ENCODE results near the gene OTULINL.

Gene OTULINL

GRCh38 chr5:14600846-14601245, 19.3 kb downstream of the OTULINL start:
- DNase-seq (ENCODE audit: low spot score) = no peak

- no peak for DNase-seq (ENCODE audit: low spot score)
Measured at GRCh38 chr5:14603141-14603540, 21.5 kb downstream of the OTULINL start.

- DNase-seq (ENCODE audit: low spot score) = no peak
Measured at GRCh38 chr5:14607104-14607503, 25.5 kb downstream of the OTULINL start.

GRCh38 chr5:14608169-14608568, 26.6 kb downstream of the OTULINL start:
- no peak for DNase-seq (ENCODE audit: low spot score)

- DNase-seq (ENCODE audit: low spot score) = no peak
Measured at GRCh38 chr5:14611737-14612136, 30.1 kb downstream of the OTULINL start.

- DNase-seq (ENCODE audit: low spot score) = no peak
Measured at GRCh38 chr5:14614490-14614889, 32.9 kb downstream of the OTULINL start.

GRCh38 chr5:14615365-14615764, 33.8 kb downstream of the OTULINL start:
- no peak for DNase-seq (ENCODE audit: low spot score)

GRCh38 chr5:14617441-14617840, 35.8 kb downstream of the OTULINL start:
- no peak for DNase-seq (ENCODE audit: low spot score)

- no peak for DNase-seq (ENCODE audit: low spot score)
Measured at GRCh38 chr5:14627270-14627669, 45.7 kb downstream of the OTULINL start.

GRCh38 chr5:14628346-14628745, 46.8 kb downstream of the OTULINL start:
- DNase-seq (ENCODE audit: low spot score) = peak; percentile 14

GRCh38 chr5:14630671-14631070, 49.1 kb downstream of the OTULINL start:
- DNase-seq (ENCODE audit: low spot score) = no peak

GRCh38 chr5:14635656-14636055, 54.1 kb downstream of the OTULINL start:
- DNase-seq (ENCODE audit: low spot score) = no peak

GRCh38 chr5:14640765-14641164, 59.2 kb downstream of the OTULINL start:
- DNase-seq (ENCODE audit: low spot score) = no peak

- DNase-seq (ENCODE audit: low spot score) = no peak
Measured at GRCh38 chr5:14644623-14645237, 63.1 kb downstream of the OTULINL start.

- no peak for DNase-seq (ENCODE audit: low spot score)
Measured at GRCh38 chr5:14650052-14650451, 68.5 kb downstream of the OTULINL start.

GRCh38 chr5:14655146-14655741, 73.7 kb downstream of the OTULINL start:
- DNase-seq (ENCODE audit: low spot score) = no peak

- no peak for DNase-seq (ENCODE audit: low spot score)
Measured at GRCh38 chr5:14656898-14657297, 75.3 kb downstream of the OTULINL start.

GRCh38 chr5:14659821-14660607, 78.4 kb downstream of the OTULINL start:
- DNase-seq (ENCODE audit: low spot score) = no peak

- DNase-seq (ENCODE audit: low spot score) = no peak
Measured at GRCh38 chr5:14660833-14661232, 79.2 kb downstream of the OTULINL start.

Measured in Ammon's horn (tissue), 1 donor.